Gastrocnemius medialis (tissue), 4 donors: ENCODE measurements around the gene ELMO1. TPM values are rescaled to one million over a fixed set of nuclear protein-coding genes. Genes with fewer than 3 reads are reported as not detected.

Source experiments
- ATAC-seq, 2 donors: fragments of 150-250 bp; one replicate each; pipeline ENCODE4 v1.9.1; 2016
- DNase-seq, 2 donors: peaks; one replicate each; pipeline ENCODE4 v3.0.0-alpha.2; 2019
- H3K27ac ChIP-seq, 4 donors: fragments of 200-600 bp; sonication (generic); 1 replicate in 1 of 4; 2 replicates in 3 of 4; pipeline ENCODE4 v1.5.1; 2016 to 2018; ENCODE audit warnings: mild to moderate bottlenecking in 2 of 4, moderate library complexity in 1 of 4
- H3K27me3 ChIP-seq, 3 donors: fragments of 200-600 bp; sonication (generic) in 2 of 3; 1 replicate in 1 of 3; 2 replicates in 2 of 3; pipeline versions ENCODE4 v1.5.1 to v1.6.0; 2016 to 2019; ENCODE audit warnings: mild to moderate bottlenecking in 1 of 3, moderate library complexity in 1 of 3
- H3K36me3 ChIP-seq, 2 donors: fragments of 200-600 bp; sonication (generic) in 1 of 2; one replicate each; pipeline ENCODE4 v1.5.1; 2017 to 2018
- H3K4me1 ChIP-seq, 2 donors: fragments of 200-600 bp; sonication (generic) in 1 of 2; one replicate each; pipeline ENCODE4 v1.5.1; 2016 to 2017; ENCODE audit warnings: mild to moderate bottlenecking in 2 of 2
- H3K4me3 ChIP-seq, 4 donors: fragments of 200-600 bp; sonication (generic) in 3 of 4; 1 replicate in 1 of 4; 2 replicates in 3 of 4; pipeline ENCODE4 v1.5.1; 2016 to 2019; ENCODE audit warnings: mild to moderate bottlenecking in 2 of 4
- H3K9me3 ChIP-seq, 3 donors: fragments of 200-600 bp; sonication (generic) in 2 of 3; 1 replicate in 1 of 3; 2 replicates in 2 of 3; pipeline ENCODE4 v1.5.1; 2016 to 2019
- POLR2A ChIP-seq, 2 donors: fragments of 450-650 bp; IDR thresholded peaks; one replicate each; pipeline ENCODE4 v1.6.1; 2017; ENCODE audit warnings: antibody characterized with exemption in 2 of 2, mild to moderate bottlenecking in 2 of 2, moderate library complexity in 2 of 2
- in situ Hi-C, 4 donors: fragments of 200-750 bp; cut with MboI; loops; one replicate each; pipeline versions ENCODE4 v1.15.0 to v1.8.0; 2017; ENCODE audit warnings: low sequenced_read_pairs in 4 of 4
- intact Hi-C: fragments of 100-400 bp; cut with DNase I; formaldehyde crosslinking; loops from one replicate; pipeline ENCODE4 v1.15.1; 2023; ENCODE audit warnings: low total_unique reads
- total RNA-seq, 4 donors: library from RNA; depleted of rRNA; stranded (reverse); fragments of >200 nt; gene quantifications; one replicate each; pipeline versions ENCODE4 v1.1.0 to v1.2.3, GENCODE V29; 2016
- TF ChIP-seq, protein P1 (sequence below), 5 experiments: fragments of 450-650 bp in 3 of 5; fragments of 200-600 bp in 2 of 5; sonication (generic) in 2 of 5; IDR thresholded peaks in 4 of 5; conservative IDR thresholded peaks in 1 of 5; 1 replicate in 4 of 5; 2 replicates in 1 of 5; pipeline ENCODE4 v1.5.1; 2016 to 2019; ENCODE audit warnings: antibody characterized with exemption in 5 of 5, mild to moderate bottlenecking in 3 of 5, moderate library complexity in 3 of 5

Gene ELMO1
- total RNA-seq, 4 donors from 2014 or later = 8.4 to 18.9 (median 14.6) TPM

DNA sequence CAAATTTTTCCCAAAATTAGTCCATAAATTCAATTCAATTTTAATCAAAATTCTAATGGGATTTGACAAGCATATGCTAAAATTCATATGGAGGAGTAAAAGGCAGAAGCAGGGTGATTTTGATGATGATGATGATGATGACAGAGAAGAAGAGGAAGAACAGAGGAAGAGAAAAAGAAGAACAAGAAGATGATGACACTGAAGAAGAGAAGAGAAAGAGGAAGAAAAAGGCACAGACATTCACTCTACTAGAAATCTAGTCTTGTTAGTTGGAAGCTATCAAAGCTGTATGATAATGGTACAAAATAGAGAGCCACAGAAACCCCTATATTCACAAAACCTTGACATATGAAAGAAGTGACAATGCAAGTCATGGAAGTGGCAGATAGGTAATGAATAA, 157.9 kb downstream of the ELMO1 start:
- in situ Hi-C loops = no loop called here
- H3K27me3 ChIP-seq = no peaks in the 10 kb centered on the region
- TF ChIP-seq, protein P1, sequence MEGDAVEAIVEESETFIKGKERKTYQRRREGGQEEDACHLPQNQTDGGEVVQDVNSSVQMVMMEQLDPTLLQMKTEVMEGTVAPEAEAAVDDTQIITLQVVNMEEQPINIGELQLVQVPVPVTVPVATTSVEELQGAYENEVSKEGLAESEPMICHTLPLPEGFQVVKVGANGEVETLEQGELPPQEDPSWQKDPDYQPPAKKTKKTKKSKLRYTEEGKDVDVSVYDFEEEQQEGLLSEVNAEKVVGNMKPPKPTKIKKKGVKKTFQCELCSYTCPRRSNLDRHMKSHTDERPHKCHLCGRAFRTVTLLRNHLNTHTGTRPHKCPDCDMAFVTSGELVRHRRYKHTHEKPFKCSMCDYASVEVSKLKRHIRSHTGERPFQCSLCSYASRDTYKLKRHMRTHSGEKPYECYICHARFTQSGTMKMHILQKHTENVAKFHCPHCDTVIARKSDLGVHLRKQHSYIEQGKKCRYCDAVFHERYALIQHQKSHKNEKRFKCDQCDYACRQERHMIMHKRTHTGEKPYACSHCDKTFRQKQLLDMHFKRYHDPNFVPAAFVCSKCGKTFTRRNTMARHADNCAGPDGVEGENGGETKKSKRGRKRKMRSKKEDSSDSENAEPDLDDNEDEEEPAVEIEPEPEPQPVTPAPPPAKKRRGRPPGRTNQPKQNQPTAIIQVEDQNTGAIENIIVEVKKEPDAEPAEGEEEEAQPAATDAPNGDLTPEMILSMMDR (IDR thresholded peaks at IDR 0.05 in 4 of 5, conservative IDR thresholded peaks at IDR 0.05 in 1 of 5) = no peak
- TF ChIP-seq POLR2A (IDR thresholded peaks at IDR 0.05) = no peak
- DNase-seq = no peak
- no peak overlapping the region for H3K27ac ChIP-seq
- intact Hi-C loops = no loop called here
- no peak for ATAC-seq
- H3K4me1 ChIP-seq = peaks cover 0 to 6% of the 10 kb centered on the region in 2 donors
- H3K9me3 ChIP-seq = no peaks in the 10 kb centered on the region
- H3K36me3 ChIP-seq = no peaks in the 10 kb centered on the region
- no peak overlapping the region for H3K4me3 ChIP-seq

DNA sequence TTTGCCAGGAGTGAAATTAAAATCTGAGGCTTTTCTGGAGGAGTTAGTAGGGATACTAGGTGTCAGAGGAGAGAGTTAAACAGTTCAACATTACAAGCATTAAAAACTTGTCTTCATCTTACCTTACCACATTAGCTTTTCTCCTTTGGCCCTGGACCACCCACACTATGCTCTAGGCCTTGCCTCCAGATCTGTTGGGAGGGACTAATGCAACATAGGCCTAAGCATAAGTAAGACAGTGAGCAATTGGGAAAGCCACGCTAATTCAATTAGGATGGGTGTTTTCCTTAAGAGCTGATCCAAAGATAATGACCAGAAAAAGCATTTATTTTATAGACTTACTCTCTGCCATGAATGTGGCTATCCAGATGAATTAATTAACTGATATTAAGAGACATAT, 158.9 kb downstream of the ELMO1 start:
- DNase-seq (no peak), ATAC-seq (no peak)
- Histone ChIP-seq H3K4me3 (no peak overlapping the region), H3K9me3 (no peaks in the 10 kb centered on the region), H3K4me1 (peaks cover 0 to 10% of the 10 kb centered on the region in 2 donors), H3K27me3 (no peaks in the 10 kb centered on the region), H3K27ac (no peak overlapping the region), H3K36me3 (no peaks in the 10 kb centered on the region)
- in situ Hi-C loops = no loop called here
- TF ChIP-seq, protein P1 (IDR thresholded peaks at IDR 0.05 in 4 of 5, conservative IDR thresholded peaks at IDR 0.05 in 1 of 5) = no peak
- TF ChIP-seq POLR2A (IDR thresholded peaks at IDR 0.05) = no peak
- intact Hi-C loops = loop anchor here (10.0 kb wide), 2 partner anchors 75 to 155 kb away; partner anchors contain the start of gene ELMO1

DNA sequence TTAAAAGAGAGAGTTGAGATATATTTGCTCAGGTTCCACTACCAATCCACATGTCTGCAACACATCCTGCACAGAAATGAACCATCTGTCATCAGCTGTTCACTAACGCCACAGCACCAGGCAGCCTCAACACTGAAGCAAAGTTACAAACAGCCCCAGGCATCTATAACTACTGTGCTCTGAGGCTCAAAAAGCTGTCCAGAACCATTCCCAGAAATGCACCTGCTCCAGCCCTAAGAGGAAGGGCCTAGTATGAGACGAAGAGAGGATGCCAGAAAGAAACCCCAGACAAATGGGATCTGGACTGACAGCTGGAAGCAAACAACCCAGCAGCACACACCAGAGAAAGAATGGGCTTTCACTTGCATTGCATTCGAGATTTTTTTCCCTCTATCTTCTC, 159.3 kb downstream of the ELMO1 start:
- no peak overlapping the region for H3K4me3 ChIP-seq
- H3K27me3 ChIP-seq = no peaks in the 10 kb centered on the region
- no peaks in the 10 kb centered on the region for H3K9me3 ChIP-seq
- H3K36me3 ChIP-seq = no peaks in the 10 kb centered on the region
- no peak overlapping the region for H3K27ac ChIP-seq
- intact Hi-C loops (loop anchor here (10.0 kb wide), 2 partner anchors 75 to 155 kb away; partner anchors contain the start of gene ELMO1), in situ Hi-C loops (no loop called here)
- ATAC-seq = no peak
- no peak for TF ChIP-seq POLR2A (IDR thresholded peaks at IDR 0.05)
- TF ChIP-seq, protein P1 (IDR thresholded peaks at IDR 0.05 in 4 of 5, conservative IDR thresholded peaks at IDR 0.05 in 1 of 5) = no peak
- no peak for DNase-seq
- H3K4me1 ChIP-seq = peaks cover 0 to 14% of the 10 kb centered on the region in 2 donors

DNA sequence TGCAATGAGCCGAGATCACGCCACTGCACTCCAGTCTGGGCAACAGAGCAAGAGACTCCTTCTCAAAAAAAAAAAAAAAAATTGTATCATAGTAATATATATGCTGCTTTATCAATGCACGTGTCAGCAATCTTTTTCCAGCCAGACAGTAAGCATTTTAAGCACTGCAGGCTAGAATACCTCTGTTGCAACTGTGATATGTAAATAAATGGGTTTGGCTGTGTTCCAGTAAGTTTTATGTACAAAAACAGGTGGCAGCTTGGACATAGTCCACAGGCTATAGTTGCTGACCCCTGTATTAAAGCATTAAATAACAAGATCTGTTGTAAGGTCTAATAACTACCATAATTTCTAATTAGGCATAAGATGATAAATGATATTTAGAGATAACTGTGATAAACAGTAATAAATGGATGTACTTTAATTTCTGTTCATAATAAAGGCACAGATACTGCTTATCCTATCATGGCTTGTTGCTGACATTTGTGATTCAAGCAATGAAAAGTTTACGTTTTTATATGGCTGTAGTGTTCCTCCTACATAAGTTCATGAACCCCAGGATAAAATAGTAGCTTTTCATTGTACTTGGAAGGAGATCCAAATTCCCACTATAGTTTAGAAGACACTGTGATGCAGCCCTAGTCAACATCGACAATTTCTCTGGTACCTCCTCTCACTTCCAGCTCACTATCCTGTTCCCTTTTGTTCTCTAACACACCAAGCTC, 161.4 kb downstream of the ELMO1 start:
- H3K4me3 ChIP-seq = no peak overlapping the region
- ATAC-seq (no peak), DNase-seq (no peak)
- no peak for TF ChIP-seq POLR2A (IDR thresholded peaks at IDR 0.05)
- TF ChIP-seq, protein P1 (IDR thresholded peaks at IDR 0.05 in 4 of 5, conservative IDR thresholded peaks at IDR 0.05 in 1 of 5) = no peak
- no peaks in the 10 kb centered on the region for H3K36me3 ChIP-seq
- no peaks in the 10 kb centered on the region for H3K27me3 ChIP-seq
- peaks cover 0 to 30% of the 10 kb centered on the region in 2 donors for H3K4me1 ChIP-seq
- no peaks in the 10 kb centered on the region for H3K9me3 ChIP-seq
- in situ Hi-C loops = no loop called here
- H3K27ac ChIP-seq = no peak overlapping the region
- intact Hi-C loops = loop anchor here (10.0 kb wide), 2 partner anchors 72 to 158 kb away; partner anchors contain the start of gene ELMO1
